Measurements from ENCODE around the gene CRB2. TPM values are rescaled to one million over a fixed set of nuclear protein-coding genes. Genes with fewer than 3 reads are reported as not detected.

CRB2 gene
- polyA plus RNA-seq, 1 experiment: not detected

DNA sequence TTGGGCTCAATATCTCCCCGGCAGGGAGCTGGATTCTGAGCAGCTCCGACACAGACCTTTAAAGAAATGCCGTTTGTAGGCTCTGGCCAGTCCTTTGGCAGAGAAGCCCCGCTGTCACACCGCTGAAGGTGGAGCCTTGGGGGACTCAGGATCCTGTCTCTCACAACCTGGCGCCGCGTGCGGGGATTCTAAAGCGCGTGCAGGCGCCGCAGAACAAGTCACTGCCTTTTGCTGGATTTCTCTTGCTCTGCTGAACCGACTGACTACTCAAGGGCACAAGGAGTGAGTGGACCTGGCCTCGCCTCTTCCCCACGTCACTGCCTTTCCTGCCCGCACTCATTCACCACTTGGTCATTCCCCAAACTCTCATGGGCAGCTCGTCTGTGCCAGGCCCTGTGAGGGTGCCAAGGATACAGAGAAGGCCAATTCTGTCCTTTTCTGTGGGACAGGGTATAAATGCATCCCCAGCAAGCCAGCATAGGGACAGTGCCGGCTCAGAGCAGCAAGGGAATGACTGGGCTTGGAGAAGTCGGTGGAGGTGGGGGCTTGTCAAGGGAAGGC, 69.3 kb downstream of the CRB2 start:
- POLR2A ChIA-PET: no interaction called here
- Histone ChIP-seq H3K27ac (ENCODE audit: low read depth, low read length) (no peak overlapping the region), H3K4me3 (ENCODE audit: low read depth, low read length) (no peak overlapping the region), H3K9me3 (ENCODE audit: control insufficient read depth, insufficient read depth, low read length) (no peaks in the 10 kb centered on the region), H3K27me3 (ENCODE audit: control insufficient read depth, insufficient read depth, low read length) (no peaks in the 10 kb centered on the region)
- no peak for DNase-seq (ENCODE audit: low read depth, low spot score)
- CTCF ChIA-PET: no interaction called here
- TF ChIP-seq CTCF (IDR thresholded peaks at IDR 0.05; ENCODE audit: low read depth, low read length): no peak

DNA sequence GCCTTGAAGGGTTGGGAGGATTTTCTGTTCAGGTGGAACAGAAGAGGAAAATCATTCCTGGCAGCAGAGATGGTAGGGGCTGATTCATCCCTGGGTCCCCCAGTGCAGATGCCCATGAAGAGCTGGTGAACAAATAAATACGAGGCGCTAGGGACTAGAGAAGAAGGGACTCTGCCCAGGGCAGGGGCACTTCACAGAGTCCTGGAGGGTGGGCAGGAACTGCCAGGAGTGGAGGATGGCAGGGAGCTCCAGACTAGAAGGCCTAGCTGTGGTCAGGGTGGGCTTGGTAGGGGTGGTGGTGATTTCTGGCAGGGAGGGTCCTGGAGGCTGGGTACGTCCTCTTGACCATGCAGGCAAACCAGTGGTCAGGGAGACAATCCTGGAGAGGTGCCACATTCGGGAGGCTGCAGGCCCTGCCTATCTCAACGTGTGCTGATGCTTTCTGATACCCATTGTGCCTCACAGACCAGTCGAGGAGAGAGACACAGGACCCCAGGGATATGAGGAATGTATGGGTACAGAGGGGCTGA, 69.9 kb downstream of the CRB2 start:
- H3K27me3 ChIP-seq (ENCODE audit: control insufficient read depth, insufficient read depth, low read length): no peaks in the 10 kb centered on the region
- POLR2A ChIA-PET: no interaction called here
- H3K9me3 ChIP-seq (ENCODE audit: control insufficient read depth, insufficient read depth, low read length): no peaks in the 10 kb centered on the region
- H3K4me3 ChIP-seq (ENCODE audit: low read depth, low read length): no peak overlapping the region
- CTCF ChIA-PET: interaction anchor here (0.7 kb wide), 1 partner anchor 615 kb away, joined by 3 read pairs; no protein-coding TSS in a partner anchor
- no peak for TF ChIP-seq CTCF (IDR thresholded peaks at IDR 0.05; ENCODE audit: low read depth, low read length)
- no peak overlapping the region for H3K27ac ChIP-seq (ENCODE audit: low read depth, low read length)
- no peak for DNase-seq (ENCODE audit: low read depth, low spot score)

- Histone ChIP-seq H3K4me3 (ENCODE audit: low read depth, low read length) (no peak overlapping the region), H3K27ac (ENCODE audit: low read depth, low read length) (no peak overlapping the region), H3K27me3 (ENCODE audit: control insufficient read depth, insufficient read depth, low read length) (no peaks in the 10 kb centered on the region), H3K9me3 (ENCODE audit: control insufficient read depth, insufficient read depth, low read length) (no peaks in the 10 kb centered on the region)
- DNase-seq (ENCODE audit: low read depth, low spot score): no peak
- ChIA-PET POLR2A (no interaction called here), CTCF (interaction anchor here (0.5 to 0.7 kb wide), 2 partner anchors 614 to 630 kb away, joined by 3 to 4 read pairs; no protein-coding TSS in a partner anchor)
- no peak for TF ChIP-seq CTCF (IDR thresholded peaks at IDR 0.05; ENCODE audit: low read depth, low read length)
Observed at GRCh38 chr9:123426406-123426805, 70.4 kb downstream of the CRB2 start.

Small RNAs within 50 kb of the gene (small RNA-seq; reads per million reads assigned to genes)
- not detected for gene MIR601 (ENCODE audit: insufficient read length, low read depth)

Other genes with a start within 250 kb of the CRB2 start
- 4.0 and 6.3 TPM in 2 replicates for gene STRBP, start 87.6 kb upstream of the CRB2 start, polyA plus RNA-seq (2011; rRNA removed)

Data from AG04450 (cell line).